HG03575 (cell line): ENCODE measurements around the gene TMEM229B.

Experiments used
- ATAC-seq: cut with Tn5 transposase; IDR thresholded peaks from one replicate; pipeline ENCODE4 v1.9.1; 2021; ENCODE audit not compliant: unreplicated experiment, insufficient number of reproducible peaks, low FRiP score; ENCODE audit errors: extremely low read depth

The TMEM229B gene

DNA sequence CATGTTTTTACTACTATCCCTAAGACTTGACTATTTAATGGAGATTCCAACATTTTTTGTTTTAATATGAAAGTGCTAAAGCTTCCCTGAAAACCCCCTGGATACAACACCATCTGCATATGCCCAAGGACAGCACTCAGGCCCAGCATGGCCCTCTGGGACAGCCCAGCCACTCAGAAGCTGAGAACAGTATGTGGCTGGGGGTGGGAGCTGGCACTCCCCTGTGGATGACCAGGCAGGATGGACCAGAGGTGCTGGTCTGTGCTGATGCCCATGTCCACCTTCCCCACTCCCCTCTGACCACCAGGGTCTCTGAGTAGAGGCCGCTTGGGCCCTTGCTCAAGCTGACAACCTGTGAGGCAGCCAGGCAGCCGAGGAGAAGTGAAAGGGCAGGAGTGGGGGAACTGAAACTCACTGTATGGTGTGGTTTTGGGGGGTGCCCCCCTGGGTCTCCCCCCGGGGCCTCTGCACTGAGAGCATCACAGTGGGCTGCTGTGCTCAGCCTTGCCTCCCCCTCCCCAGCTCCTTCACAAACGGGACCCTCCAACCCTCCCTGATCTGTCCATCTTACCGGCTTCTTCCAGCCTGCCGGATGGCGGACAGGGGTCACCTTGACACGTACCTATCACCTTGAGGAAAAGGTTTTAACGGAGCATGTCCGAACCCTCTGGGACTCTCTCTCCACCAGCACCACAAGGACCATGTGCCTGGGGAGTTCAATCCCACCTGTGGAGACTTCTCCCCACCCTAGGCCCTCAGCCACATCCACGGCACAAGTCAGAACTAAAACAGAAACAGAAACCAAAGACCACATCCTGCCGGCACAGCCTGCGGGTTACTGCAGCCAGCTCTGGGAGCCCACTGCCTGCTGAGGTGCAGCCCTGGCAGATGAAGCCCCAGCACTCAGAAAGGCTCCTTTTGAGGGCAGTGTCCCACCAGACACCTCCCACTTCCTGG, at the start of gene TMEM229B:
TSS of gene TMEM229B (minus strand) at position 785 of the 957 bp plus-strand sequence. CDS start 14,798 bp downstream, outside the sequence.
- ATAC-seq = peak; percentile 86

DNA sequence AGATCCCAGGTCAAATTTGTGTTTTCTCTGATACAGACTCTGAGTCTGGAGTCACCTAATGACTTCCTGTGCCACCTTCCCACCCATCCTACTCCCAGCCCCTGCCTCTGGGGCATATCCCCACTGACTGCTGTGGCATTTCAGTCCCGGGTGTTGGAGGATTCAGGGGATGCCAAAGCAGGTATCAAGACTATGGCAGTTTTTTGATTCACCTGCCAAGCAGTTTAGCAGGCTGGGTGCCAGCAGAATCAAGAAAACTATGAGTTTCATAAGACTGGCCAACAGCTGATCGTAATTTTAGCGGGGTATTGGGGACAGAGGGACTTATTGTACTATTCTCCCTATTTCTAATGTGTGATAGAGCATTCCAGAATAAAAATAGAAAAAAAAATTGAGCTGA, 49.2 kb upstream of the TMEM229B start:
- ATAC-seq = no peak

DNA sequence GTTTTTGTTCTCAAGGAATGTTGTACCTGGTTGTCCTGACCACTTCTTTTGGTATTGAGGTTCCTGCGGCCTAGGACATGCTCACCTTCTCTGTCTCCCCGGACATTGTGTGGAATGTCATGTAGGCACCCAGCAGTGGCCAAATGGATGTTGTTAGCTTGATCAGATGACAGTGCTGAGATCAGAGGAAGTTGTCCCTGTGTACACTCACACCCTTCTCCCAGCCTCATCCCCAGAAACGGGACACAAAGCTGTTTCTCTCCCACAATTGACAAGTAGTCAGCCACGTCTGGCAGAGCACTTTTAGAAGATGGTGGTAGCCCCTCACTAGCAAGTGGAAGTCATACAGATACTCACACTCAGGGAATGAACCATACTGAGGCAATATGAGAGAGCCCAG, 47.6 kb upstream of the TMEM229B start:
- no peak for ATAC-seq

DNA sequence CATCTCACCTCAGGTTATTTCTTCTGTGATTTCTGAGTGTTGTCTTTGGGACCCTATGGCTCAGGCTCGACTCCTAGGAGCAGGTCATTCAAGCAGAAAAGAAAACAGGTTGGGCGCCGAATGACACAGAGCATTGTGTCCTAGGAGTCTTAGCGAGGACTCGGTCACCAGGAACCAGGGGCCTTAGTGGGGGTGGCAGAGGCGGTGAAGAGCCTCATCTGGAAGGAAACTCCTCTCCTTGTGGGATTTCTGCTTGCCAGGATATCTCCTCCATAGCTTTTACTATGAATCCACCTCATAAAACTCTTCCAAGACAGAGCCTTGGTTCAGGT, 45.2 kb upstream of the TMEM229B start:
- no peak for ATAC-seq

DNA sequence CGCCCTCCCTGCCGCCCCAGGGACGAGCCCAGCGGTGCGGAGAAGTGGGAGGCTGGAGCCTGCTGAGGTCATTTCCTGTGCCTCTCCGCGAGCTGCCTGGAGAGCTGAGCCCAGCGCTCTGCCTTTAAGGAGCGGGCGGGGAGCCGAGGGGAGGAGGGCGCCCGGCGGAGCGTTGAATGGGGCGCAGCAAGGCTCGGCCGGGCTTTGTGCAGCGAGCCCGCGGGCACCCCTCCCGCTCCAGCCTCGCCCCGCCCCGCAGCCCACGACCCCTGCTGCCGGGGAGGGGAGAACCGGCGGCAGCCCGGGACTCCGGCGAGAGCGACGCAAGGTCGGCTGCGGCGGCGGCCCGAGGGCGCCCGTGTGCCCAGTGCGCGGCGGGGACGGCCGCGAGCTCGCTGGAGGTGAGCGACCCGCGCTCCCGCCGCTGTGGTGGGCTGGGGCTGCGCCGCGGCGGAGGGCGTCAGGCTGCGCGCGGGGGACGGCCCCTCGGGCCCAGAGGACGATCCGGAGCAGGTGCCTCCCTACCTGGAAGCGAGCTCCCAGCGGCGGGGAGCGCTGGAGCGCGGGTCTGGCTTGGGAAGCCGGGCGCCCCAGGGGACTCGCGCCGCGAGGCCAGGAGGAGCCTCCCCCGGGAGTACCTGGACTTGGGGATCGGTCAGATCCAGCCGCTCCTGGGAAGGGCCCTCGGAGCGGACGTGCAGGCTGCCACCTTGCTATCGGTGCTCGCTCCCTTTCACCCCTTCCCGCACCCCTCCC, 44.7 kb upstream of the TMEM229B start, which contains the start of gene PLEKHH1:
TSS of gene PLEKHH1 (plus strand) at position 293 of the 756 bp plus-strand sequence. CDS start 8,578 bp downstream, outside the sequence.
- ATAC-seq = no peak

DNA sequence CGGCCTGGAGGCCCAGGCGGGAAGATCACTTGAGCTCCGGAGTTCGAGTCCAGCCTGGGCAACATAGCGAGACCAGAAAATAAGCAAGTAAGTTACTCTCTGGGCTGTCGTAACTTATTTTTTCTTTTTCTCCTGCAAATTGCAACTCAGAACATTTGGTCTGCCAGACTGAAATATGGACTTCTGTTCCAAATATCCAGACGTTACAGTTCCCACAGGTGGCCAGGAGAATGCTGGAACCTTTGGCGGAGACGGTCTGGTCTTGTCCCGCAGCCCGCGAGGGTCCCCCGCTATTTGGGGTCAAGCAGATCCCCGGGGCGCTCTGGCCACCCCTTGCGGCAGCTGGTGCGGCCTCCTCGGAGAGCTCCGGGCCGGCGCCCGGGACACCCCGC, 44.1 kb upstream of the TMEM229B start:
- no peak for ATAC-seq

DNA sequence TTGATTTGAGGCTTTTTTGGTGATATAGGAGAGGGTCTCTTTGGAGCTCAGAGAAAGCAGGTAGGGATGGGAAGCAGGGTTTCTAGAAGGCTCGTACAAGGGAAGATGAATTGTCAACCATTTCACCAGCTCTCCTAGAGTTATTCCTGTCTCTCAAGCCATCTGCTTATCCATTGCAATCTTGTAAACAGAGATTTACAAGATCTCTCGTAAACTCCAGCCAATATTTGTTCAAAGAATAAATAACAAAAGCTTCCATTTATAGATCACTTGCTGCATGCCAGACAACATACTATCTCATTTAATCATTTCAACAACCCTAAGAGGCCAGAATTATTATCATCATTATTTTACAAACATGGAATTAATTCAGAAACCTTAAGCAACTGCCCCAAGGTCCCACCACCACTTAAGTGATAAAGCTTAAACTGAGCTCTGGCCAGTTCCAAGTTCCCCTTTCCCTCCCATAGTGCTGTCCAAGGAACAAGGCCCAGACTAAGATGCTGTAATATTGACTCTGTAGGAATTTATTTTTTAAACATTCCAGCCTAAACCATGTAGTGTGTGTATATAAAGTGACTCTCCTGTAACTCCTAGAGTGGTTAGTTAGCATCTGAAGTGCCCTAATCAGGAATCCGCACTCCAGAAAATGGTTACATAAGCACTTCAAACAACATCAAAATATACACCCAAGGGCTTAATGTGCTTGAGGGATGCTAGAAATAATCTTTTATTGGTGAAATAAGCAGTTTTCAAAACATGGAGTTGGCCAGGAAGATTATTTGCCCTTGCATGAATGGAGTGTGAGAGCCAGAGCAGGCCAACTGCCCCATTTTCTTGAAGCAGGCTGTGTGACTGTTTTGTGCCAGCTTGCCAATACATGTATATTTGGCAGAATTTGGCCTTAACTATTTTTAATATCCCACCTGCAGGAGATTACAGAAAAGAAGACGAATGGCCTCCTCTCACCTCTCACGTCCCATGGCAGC, 41.7 kb upstream of the TMEM229B start:
- ATAC-seq = no peak

DNA sequence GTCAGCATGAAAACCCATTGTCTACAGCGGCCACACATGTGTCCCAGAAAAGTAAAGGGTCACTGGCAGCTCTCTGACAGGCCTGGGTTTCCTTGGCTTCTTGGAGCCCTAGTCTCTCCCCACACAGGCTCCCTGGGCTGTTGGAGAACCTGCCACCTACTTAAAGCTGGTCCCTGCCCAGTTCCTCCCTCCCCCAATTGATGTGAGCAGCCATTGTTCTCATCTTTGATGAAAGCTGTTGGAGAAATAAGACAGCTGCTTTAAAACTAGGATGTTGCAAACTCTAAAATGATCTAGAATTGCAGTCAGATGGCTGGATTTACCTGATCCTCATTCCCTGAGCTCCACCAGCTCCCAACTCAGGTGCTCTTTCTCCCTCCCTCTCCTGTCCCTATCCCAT, 39.8 kb upstream of the TMEM229B start:
- no peak for ATAC-seq

DNA sequence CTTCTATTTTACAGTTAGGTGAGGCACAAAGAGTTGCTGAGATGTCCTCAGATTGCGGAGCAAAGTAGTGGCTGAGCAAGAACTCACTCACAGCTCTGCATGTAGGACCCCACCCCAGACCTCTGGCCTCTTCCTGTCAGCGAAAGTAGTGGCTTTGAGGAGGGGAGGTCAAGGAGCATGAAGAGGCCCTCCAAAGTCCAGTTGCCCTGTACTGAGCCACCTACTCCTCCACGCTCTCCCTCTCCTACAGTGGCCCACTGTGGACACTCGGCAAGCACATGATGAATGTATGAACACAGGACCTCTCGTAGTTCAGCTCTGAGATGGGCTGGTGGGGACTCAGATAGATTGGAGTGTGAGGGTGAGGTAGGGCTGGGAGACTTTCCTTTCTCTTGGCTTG, 39.2 kb upstream of the TMEM229B start:
- no peak for ATAC-seq

DNA sequence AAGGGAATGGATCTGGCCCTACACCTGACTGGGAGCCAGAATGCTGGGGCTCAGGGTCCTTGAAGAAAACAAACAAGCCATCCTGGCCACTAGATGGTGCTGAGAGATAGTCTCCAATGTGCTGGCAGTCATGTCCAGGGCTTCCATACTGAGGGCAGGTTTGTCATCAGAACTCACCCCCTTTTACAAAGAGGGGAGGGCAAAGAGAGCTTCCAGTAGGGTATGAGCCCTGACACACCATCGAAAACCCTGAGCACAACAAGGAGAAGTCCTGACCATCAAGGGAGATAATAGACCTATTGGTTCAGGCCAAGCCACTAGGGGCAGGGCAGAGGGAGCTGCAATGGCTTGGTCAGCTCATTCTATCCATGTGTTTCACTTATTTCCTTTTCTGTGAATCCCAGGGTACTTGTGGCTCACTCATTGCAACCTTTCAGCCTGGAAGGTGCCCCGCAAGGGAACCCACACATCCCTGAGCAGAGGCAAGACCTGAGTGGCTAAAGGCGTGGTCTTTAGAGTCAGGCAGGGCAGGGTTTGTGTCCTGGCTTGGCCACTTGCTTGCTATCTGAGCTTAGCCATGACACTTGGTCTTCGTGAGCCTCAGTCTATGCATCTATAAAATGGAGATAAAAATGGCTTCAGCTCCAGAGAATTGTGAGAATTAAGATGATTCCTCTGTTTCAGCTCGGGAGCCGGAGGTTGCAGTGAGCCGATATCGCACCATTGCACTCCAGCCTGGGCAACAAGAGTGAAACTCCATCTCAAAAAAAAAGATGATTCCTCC, 38.3 kb upstream of the TMEM229B start:
- ATAC-seq = no peak

DNA sequence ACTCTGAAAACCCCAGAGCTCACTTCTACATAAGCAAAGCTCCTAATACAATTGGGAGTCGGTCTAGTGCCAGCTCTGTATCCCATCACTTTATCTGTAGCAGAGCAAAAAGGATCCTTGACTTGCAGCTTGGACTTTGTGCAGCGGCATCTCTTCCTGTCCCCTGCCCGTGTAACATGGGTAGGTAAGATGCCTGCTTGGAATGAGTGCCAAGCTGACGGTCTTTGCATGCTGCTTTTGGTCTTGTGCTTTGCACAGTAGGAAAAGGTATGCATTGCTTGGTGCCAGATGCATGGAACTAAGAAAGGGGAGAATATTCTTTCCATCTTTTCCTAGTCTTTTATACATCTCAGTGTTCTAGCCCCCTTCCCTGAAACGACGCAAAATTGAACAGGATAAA, 37.7 kb upstream of the TMEM229B start:
- ATAC-seq = no peak

DNA sequence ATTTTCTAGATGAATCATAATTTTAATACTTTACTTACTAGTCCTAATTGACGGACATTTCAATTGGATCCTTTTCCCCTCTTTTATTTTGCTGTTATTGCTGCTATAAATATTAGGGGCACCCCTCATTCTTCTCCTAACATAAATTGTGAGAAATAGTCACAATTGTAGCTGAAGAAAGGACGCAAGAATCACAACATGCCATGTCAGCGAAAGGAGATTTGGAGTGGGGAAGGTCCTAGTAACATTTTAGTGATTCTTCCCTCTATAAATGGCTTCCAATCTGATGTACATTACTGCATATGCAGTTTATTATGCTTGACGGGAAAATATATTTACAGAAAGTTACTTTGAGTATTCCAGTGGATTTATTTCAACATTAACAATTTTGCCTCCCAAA, 36.9 kb upstream of the TMEM229B start:
- ATAC-seq = no peak

DNA sequence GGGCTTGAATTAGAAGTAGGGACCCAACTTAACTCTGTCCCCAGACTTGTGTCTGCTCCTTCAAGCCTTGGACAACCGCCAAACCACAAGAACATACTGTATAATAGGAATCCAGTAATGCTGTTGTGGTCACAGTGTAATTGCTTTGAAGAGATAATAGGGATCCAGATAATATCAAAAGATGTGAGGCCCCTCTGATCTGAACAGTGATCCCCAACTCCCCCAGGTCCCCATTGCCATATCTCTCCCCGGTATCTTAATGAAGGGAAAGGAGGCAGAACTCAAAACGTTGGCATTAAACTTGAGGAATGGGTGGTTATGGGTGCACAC, 36.1 kb upstream of the TMEM229B start:
- no peak for ATAC-seq

DNA sequence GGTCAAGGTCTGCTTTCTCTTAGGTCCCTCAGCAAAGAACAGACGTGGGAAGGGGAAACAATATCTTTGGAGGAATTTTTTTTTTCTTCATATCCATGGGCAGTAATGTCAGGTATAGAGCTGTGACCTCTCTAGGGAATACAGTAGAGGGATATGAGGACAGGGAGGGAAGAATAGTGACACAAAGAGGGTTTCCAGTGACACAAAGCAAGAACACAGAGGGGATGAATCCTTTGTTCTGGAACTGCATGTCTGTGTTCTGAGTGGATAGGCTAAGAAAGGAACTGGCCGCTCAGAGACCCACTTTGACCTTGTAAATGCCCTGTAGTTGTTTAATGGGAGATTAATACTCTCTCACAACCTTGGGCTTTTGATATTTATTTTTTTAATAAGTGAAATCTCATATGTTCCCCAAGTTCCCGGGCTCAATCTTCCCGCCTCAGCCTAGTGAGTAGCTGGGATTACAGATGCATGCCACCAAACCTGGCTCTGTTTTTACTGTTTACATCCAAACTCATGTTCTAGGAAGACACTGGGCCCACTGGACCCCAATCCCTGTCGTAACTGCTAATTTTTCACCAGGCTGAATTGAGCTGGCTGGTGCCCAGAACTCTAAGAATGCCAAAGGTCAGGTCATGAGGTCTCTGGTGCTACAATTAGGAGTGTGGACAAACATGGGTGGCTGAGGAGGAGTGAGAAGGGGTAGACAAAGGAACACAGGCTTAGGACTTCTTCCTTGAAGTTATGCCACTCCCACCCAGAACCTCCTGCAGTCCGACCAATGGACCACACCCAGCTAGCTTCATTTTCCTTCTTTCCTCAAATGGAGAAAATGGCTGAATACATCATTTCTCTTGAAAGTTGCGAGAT, 35.5 kb upstream of the TMEM229B start:
- no peak for ATAC-seq

DNA sequence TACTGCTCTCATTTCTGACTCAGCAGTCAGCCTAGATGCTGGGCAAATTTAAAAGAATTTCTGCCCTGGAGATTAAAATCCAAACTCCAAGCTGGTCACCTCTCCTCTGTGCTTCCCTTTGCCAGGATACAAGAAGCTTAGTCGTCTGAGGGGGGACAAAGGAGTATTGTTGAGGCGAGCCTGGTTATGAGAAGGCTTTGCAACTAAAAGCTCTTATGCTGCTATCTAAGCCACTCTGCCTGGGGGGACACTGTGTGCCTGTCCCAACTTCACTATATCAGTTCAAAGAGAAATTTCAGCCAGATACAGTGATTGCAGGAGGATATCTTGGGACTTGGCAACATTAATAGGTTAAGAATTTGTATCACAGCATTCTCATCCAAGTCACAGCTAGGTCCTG, 33.7 kb upstream of the TMEM229B start:
- ATAC-seq = no peak

DNA sequence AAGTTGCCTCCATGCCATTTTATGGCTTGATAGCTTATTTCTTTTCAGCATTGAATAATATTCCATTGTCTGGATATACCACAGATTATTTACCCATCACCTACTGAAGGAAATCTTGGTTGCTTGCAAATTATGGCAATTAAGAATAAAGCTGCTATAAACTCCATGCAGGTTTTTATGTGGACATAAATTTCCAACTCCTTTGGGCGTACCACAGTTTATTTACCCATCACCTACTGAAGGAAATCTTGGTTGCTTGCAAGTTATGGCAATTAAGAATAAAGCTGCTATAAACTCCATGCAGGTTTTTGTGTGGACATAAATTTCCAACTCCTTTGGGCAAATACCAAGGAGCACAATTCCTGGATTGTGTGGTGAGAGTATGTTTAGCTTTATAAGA, 32.0 kb upstream of the TMEM229B start:
- ATAC-seq = no peak

DNA sequence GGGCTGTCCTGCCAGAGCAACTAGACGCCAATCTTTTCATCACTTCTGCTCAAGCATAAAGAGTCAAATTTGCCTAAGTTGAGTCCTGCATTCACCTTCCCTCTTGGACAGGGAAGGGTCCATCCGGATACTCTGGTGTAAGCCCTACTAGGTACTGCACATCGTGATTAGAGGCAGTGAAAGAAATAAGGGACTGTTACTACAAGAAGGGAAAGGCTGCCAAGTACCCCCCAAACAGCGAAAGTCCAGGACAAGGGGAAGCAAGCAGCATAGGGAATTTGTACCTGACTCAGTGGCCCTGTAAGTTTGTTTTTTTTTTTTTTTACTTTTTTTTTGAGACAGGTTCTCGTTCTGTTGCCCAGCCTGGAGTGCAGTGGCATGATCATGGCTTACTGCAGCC, 30.9 kb upstream of the TMEM229B start:
- no peak for ATAC-seq

DNA sequence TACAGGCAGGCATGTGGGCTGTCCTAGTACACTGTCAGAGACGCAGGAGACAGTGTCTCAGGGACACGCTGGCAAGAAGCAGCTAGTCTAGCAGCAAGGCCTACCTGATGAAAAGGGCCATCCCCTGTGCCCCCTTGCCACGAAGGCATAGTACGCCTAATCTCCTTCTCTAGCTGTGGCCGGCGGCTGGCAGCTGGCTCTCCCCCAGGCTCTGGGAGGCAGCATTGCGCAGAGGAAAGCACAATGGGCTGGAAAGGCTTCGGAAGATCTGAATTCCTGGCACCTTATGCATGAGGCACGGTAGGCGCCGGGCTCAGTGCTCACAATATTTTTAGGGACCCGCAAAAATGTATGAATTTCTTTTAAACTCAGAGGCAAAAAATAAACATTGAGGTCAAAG, 28.6 kb upstream of the TMEM229B start:
- no peak for ATAC-seq
